Activated T-cell treated with anti-CD3 and anti-CD28 coated beads, Interleukin-2, amount 50 U/mL, for 48 hours (primary cell): ENCODE data around the gene NSD1.
"Not testable (repeated sequence)": the region's sequence is repeated elsewhere in the genome, so short reads cannot be mapped to it uniquely, and the experiment has no call there.

Experiments used
- DNase-seq, 2 experiments: peaks; one replicate each; pipeline ENCODE4 v3.0.0-alpha.2; 2020

Gene NSD1

GRCh38 chr5:177334155-177334551 is 200.6 kb downstream of the NSD1 start:
- DNase-seq: no peak

- DNase-seq: no peak
Observed at GRCh38 chr5:177334781-177335700, 201.5 kb downstream of the NSD1 start.

DNA sequence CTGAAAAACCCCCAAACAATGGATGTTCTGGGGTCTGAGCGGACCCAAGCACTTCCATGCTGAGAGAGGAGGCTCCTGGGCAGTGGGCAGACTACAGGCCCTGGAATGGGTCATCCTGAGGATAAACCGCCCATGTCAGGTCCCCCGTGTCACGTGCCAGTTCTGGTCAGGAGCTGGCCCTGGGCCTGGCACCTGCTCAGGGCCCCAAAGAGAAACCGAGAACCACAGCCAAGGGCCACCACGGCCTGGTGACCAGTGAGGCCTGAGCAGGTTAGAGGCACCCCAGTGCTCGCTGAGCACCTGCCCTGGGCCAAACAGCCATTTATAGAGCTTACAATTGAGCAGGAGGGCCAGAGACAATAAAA is 202.1 kb downstream of the NSD1 start:
- DNase-seq: no peak

DNA sequence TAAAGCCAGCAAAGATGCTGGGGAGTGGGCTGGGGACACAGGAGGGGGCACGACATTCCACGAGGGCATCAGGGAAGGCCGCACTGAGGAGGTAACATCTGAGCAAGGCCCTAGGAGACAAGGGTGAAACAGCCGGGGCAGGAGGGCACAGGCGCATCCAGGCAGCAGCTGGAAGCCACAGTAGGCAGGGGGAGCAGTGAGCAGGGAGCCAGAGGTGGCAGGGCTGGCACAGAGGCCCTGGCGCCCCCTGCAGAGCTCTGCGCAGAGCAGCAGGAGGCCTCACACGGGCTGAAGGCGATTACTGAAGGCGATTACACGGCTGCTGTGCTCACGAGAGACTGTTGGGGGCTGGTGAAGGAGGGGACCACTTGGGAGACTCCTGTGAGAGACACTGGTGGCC is 202.5 kb downstream of the NSD1 start:
- peak in 1 of 2 experiments; percentile 58 for DNase-seq

GRCh38 chr5:177336603-177337494 is 203.3 kb downstream of the NSD1 start:
- no peak for DNase-seq

DNA sequence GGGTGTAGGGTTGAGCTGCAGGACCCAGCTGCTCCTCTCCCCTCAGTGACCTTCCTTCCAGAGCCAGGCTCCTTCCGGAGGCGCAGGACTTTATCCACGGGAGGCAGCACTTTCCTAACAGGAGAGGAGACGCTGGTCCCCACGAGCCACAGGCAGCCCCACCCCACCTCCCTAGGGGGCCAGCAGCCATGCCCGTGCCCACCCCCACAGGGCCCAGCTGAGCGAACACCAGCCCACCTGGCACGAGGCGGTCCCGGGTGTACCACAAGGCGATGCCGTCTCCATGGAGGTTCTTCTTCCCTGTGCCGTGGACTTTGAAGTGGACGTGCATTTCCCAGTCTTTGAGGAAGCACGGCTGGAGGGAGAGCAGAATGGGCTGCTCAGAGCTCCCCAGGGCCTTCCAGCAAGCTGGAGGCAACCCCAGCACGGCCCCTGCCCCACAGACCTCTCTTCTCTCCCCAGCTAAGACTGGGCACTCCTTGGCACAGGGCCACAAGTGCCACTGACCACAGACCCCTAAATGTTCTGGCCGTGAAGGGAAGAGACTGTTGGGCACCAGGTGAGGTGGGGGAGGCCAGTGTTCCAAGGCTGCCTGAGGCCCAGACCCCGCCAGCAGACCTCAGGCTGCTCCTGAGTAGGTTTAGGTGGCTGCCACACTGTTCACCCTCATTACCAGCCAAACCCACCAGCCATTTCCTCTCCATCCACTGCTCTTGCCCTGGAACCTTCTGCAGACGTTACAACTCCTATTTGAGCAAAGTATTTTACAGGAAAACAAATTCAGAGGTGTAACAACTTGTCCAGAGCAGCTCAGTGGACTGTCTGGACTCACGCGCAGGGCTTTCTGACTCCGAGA is 204.9 kb downstream of the NSD1 start:
- DNase-seq: no peak

DNA sequence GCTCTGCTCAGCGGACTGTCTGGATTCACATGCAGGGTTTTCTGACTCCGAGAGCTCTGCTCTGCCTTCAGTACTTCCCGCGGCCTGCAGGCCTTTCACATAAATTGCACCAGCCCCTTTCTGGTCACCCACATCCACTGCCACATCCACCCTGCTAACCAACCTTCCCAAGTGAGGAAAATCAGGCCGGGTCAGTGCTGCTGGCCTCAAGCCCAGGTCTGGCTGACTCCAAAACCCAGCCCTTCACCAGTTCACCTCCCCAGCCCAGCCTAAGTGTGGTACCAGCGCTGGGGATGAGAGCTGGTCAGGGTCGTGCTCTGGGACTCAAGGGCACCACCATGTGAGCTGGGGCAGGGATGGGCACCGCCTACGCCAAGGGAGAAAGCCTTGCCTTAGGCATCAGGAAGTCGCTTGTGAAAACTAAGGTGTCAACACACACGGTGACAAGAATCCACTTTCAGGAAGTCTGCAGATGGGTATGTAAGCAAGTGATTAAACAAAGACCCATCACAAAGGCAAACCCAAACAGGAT is 205.6 kb downstream of the NSD1 start:
- no peak for DNase-seq

- DNase-seq: not testable (repeated sequence)
Observed at GRCh38 chr5:177343000-177343399, 209.4 kb downstream of the NSD1 start.

- no peak for DNase-seq
Observed at GRCh38 chr5:177343777-177344176, 210.2 kb downstream of the NSD1 start.

DNA sequence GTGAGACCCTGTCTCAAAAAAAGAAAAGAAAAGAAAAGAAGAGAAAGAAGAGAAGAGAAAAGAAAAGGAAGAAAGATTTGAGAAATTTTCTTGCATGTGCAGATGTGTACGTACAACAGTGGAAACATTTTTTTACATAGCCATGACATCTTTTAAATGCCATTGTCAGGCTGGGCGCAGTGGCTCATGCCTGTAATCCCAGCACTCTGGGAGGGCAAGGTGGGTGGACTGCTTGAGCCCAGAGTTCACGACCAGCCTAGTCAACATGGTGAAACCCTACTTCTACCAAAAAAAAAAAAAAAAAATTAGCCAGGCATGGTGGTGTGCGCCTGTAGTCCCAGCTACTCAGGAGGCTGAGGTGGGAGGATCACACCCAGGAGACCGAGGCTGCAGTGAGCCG is 211.3 kb downstream of the NSD1 start:
- no peak for DNase-seq

GRCh38 chr5:177346820-177347219 is 213.2 kb downstream of the NSD1 start:
- DNase-seq: no peak

DNA sequence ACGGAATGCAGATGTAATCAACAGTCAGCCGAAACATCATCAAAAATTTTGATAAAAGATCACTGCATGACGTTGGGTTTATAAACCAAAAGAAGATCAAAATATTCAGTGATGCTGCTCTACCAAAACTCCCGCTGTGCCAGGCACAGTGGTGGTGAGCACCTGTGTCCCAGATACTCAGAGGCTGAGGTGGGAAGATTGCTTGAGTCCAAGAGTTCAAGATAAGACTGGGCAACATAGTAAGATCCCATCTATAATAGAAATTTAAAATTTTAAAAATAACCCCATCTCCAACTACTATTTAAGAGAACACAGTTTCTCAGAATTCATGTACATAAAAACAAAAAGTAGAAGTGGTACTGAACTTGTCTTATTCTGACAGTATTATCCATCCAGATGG is 214.1 kb downstream of the NSD1 start:
- no peak for DNase-seq

DNA sequence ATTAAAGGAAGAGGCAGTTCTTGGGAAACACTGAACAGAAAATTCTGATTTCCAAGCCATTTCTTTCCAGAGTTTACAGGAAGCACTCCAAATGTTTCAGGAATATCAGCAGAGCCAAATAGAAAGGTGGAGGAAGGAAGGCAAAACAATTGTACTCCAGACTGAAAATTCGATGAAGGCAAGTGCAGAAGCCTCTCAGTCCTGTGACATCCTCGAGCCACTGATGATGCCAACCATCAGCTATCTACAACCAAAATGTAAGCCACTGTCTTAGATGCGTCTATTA is 215.7 kb downstream of the NSD1 start:
- DNase-seq: no peak

- no peak for DNase-seq
Observed at GRCh38 chr5:177349762-177350161, 216.2 kb downstream of the NSD1 start.
